A549 treated with AZD2906 at 1 μM for 4 hours (cell line): ENCODE results near the gene GPATCH2L. TPM values are rescaled to one million over a fixed set of nuclear protein-coding genes. Genes with fewer than 3 reads are reported as not detected.

Experiments used
- total RNA-seq: library from RNA; stranded (reverse); fragments of 200-300 nt; extraction: Qiagen RNA extraction; gene quantifications from 5 replicates; pipeline ENCODE4 v1.2.3, GENCODE V29; 2022

Gene GPATCH2L
- 17.0 to 23.6 TPM (median 21.7 TPM) in 5 replicates for total RNA-seq

DNA sequence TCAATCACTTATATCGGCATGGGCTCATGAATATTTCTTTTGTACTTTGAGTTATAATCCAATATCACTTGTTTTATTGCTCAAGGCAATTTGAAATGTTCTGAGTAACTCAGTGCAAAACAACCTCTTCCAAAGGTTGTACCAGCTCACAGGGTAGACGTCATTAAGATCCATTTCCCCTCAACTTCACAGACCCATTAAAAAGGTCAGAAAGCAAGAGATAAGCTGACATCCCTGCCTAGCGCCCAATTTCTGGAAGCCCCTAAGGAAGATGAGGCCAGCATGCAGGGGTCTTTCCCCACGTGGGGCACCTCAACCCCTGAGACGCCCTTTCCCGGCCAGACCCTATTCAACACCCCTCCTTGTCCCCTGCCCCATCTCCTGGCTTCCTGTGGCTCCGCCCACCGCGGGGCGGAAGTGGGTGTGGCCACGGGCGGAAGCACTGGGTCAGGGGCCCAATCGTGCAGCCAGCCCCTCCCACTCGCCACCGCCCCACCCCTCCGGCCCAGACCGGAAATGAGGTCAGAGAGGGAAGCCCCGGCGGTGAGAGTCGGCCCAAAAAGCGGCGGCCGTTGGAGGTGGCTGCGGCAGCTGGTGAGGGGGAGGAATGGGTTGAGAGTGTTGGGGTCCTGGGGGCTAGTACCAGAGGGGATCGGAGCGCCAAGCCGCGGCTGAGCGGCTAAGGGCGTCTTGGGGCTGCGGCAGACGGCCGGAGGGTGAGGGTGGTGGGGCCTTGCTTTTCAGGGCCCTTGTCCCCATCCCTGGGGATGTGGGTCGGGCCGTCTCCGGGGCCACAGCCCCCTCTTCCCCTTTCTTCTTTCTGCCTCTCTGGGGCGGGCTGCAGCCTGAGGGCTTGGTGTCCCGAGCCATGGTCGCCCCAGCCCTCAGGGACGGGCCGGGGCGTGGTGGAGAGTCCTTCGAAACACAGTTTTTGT lies at the start of gene GPATCH2L:
Gene GPATCH2L, plus strand, starts transcription at position 525 of the 935 bp plus-strand sequence. CDS start 2,442 bp downstream, outside the sequence.

Other genes starting within 250 kb of the GPATCH2L start
- 0.53 to 0.84 TPM (median 0.68 TPM) in 5 replicates for gene TGFB3, start 169.9 kb upstream of the GPATCH2L start, total RNA-seq
- gene IFT43, start 166.2 kb upstream of the GPATCH2L start, total RNA-seq = 34.7 to 41.2 TPM (median 35.6 TPM) in 5 replicates
- gene ESRRB, start 224.2 kb downstream of the GPATCH2L start, total RNA-seq = 0.16 to 0.29 TPM (median 0.22 TPM) in 5 replicates